Astrocyte of the cerebellum (primary cell): Measurements from ENCODE around the gene MYO16.

Source experiments
- DNase-seq: peaks from one replicate; pipeline ENCODE4 v3.0.0-alpha.2; 2011; ENCODE audit warnings: low read depth
- H3K4me3 ChIP-seq: 2 replicates; pipeline ENCODE4 v1.5.1; 2011; ENCODE audit warnings: mild to moderate bottlenecking, low read depth, low read length, moderate library complexity
- CTCF ChIP-seq: IDR thresholded peaks from 2 replicates; pipeline ENCODE4 v1.5.1; 2012; ENCODE audit warnings: low read length, low read depth, moderate library complexity, mild to moderate bottlenecking; ENCODE audit errors: missing control alignments
- in situ Hi-C: cut with HindIII; loops from 2 replicates; pipeline ENCODE4 v1.10.0; 2017; ENCODE audit warnings: low sequenced_read_pairs

Gene MYO16

GRCh38 chr13:109163037-109163379 lies 533.6 kb downstream of the MYO16 start:
- TF ChIP-seq CTCF = no peak
- no peak for DNase-seq
- no peak overlapping the region for H3K4me3 ChIP-seq
- in situ Hi-C loops = no loop called here

DNA sequence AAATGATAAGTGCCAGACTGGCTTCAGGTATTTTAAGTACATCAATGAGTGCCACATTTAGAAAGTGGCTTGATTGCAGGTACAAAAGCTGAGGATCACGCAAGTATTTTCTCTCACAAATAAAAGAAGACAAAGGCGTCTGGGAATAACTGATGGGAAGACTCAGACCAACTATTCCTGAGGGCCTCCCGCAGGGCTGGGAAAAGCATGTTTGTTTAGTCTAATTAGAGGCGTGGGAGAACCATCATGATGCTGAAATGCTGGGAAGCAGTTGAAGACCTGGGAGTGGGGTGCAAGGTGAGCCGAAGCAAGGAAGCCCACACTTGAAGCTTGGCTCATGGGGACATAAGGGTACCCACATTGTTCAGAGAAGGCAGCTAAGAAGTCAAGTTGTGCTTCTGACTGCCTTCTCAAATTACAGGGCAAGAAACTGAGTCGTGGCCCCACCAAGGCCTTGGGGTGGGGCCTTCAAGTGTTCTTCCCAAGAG lies 536.0 kb downstream of the MYO16 start:
- no peak for TF ChIP-seq CTCF
- in situ Hi-C loops = no loop called here
- no peak overlapping the region for H3K4me3 ChIP-seq
- DNase-seq = no peak

DNA sequence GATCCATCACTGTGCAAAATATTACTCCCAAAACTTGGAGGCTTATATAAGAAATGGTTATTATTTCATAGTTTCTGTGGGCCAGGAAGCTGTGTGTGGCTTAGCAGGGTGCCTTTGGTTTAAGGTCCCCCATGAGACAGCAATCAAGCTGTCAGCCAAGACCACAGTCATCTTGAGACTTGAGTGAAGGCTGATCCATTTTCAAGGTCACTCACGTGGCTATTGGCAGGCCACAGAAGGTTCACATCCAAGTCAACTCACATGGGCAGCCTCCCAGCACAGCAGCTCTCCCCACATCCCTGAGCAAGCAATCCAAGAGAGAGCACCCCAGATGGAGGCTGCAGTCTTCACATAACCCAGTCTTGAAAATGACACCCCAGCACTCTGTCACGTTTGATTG lies 537.4 kb downstream of the MYO16 start:
- H3K4me3 ChIP-seq = no peak overlapping the region
- TF ChIP-seq CTCF = no peak
- in situ Hi-C loops = no loop called here
- no peak for DNase-seq

DNA sequence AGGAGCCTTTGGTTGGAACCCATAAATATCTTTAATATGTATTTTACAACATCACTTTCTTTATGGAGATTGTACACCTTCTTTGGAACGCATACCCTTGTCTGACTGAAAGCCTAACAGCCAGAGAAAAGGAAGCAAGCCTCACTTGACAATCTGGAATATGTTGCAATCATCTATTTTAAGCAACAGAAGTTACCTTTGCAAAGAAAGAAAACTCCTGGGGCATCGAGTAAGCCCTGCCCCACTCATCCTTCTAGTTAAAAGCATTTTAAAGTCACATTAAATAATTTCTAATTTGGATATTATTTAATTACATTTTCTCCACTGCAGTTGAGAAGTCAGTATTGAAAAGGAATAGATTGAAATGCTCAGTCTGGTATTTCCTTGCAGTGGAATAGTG lies 542.7 kb downstream of the MYO16 start:
- no peak for DNase-seq
- H3K4me3 ChIP-seq = no peak overlapping the region
- TF ChIP-seq CTCF = no peak
- in situ Hi-C loops = no loop called here

DNA sequence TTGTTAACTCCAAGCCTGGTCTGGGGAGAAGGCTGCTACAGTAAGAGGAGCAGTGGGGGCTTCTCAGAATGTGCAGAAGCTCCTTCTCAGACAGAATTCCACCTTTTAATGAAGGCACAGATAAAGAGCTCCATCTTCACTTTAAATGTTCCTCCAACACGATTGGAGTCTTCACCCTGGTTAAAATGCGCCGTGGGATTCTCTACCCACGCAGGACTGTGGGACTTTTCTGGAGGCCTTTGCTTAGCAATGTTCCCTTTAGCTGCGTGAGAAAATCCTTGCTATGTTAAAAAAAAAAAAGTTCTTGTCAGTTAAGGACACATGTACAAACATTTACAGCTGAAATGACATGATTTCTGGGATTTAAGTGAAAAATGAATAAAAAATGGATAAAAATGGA lies 546.3 kb downstream of the MYO16 start:
- no peak overlapping the region for H3K4me3 ChIP-seq
- in situ Hi-C loops = no loop called here

DNA sequence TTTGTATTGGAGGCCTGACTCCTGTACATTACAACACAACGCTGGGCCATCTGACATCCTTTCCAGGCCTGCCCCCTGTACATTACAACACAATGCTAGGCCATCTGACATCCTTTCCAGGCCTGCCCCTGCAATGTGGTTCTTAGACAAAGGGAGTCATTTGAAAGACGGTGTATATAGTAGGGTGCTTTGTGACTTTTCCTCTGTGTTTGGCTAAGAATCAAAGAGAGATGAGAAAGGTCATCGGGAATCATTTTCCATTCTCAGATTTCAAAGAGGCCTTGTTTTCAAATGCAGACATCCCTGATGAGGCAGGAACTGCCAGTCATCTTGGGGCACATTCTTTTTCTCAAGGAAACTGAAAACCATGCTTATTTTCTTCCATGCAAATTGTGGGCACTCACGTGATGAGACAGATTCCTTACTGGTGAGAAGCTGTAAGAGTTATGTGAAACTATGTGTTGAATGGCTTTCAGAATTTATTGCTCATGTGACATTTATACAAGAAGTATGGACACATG lies 551.6 kb downstream of the MYO16 start:
- in situ Hi-C loops = no loop called here
- H3K4me3 ChIP-seq = no peak overlapping the region
- no peak for TF ChIP-seq CTCF
- peak; percentile 83 for DNase-seq

More for the DNA sequence above, 546.3 kb downstream of the MYO16 start:
- no peak for DNase-seq
- TF ChIP-seq CTCF = no peak
